Glutamatergic neuron (in vitro differentiated cells): Measurements from ENCODE around the gene C6orf89. TPM values are rescaled to one million over a fixed set of nuclear protein-coding genes. Genes with fewer than 3 reads are reported as not detected.
"Not testable (repeated sequence)": the region's sequence is repeated elsewhere in the genome, so short reads cannot be mapped to it uniquely, and the experiment has no call there.

Source experiments
- DNase-seq: peaks from one replicate; pipeline ENCODE4 v3.0.0; 2022
- H3K27ac Mint-ChIP-seq: one replicate; pipeline ENCODE4 v1.8.0; 2020; ENCODE audit warnings: mild to moderate bottlenecking, mixed read lengths, inconsistent platforms; ENCODE audit not compliant: unreplicated experiment
- H3K27me3 Mint-ChIP-seq: one replicate; pipeline ENCODE4 v1.8.0; 2020; ENCODE audit warnings: mild to moderate bottlenecking, moderate library complexity, mixed read lengths, inconsistent platforms; ENCODE audit not compliant: unreplicated experiment
- H3K36me3 Mint-ChIP-seq: one replicate; pipeline ENCODE4 v1.8.0; 2020; ENCODE audit warnings: mild to moderate bottlenecking, mixed read lengths, inconsistent platforms; ENCODE audit not compliant: unreplicated experiment
- H3K4me1 Mint-ChIP-seq: one replicate; pipeline ENCODE4 v1.8.0; 2020; ENCODE audit warnings: mild to moderate bottlenecking, low read depth, mixed read lengths, inconsistent platforms; ENCODE audit not compliant: unreplicated experiment
- H3K4me3 Mint-ChIP-seq: one replicate; pipeline ENCODE4 v1.8.0; 2020; ENCODE audit warnings: mild to moderate bottlenecking, mixed read lengths, inconsistent platforms; ENCODE audit not compliant: unreplicated experiment
- H3K9me3 Mint-ChIP-seq: one replicate; pipeline ENCODE4 v1.8.0; 2020; ENCODE audit warnings: mild to moderate bottlenecking, moderate library complexity, mixed read lengths, inconsistent platforms; ENCODE audit not compliant: unreplicated experiment
- total RNA-seq: library from RNA; stranded (reverse); fragmentation: NEBNext Ultra II Directional; extraction: Animal tissue kit (Norgen Biotek cat#: 25700); gene quantifications from one replicate; pipeline ENCODE4 v1.2.1, GENCODE V29; 2021; ENCODE audit not compliant: unreplicated experiment
- TF ChIP-seq, protein P1 (sequence below): fragments of 200-600 bp; sonication (generic); IDR thresholded peaks from one replicate; pipeline ENCODE4 v1.5.0; 2021; ENCODE audit not compliant: partially characterized antibody, unreplicated experiment

C6orf89 gene
- total RNA-seq, 1 donor from 2014 or later: 57.0 TPM

DNA sequence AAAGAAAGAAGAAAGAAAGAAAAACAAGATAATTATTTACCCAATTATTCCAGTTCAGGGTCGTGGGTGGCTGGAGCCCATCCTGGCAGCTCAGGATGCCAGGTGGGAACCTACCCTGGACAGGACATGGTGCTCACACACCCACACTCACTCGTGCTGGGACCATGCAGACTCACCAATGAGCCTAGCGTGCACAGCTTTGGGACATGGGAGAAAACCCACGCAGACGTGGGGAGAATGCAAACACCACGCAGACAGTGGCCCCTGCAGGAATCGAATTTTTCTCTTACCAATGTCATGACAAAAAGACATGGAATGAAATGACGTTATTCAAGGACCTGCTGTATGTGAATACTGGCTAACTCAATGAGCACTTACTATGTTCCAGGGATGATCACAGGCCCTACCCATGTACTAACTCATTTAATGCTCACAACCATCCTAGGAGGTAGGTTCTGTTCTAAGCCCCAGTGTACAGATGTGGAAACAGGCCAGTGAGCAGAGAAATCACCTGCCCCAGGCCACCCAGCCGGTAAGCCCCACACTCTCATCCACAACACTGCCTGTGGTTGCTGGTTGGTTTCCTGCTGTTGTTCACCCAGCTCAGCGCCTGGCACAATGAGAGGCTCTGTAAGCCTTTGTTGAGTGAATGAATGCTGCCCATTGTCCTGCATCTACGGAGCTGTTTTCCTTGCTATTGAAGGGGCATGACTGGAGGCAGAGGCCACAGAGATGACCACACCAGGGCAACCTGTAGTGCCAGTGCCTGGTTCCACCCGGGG is 62.0 kb downstream of the C6orf89 start:
- TF ChIP-seq, protein P1, sequence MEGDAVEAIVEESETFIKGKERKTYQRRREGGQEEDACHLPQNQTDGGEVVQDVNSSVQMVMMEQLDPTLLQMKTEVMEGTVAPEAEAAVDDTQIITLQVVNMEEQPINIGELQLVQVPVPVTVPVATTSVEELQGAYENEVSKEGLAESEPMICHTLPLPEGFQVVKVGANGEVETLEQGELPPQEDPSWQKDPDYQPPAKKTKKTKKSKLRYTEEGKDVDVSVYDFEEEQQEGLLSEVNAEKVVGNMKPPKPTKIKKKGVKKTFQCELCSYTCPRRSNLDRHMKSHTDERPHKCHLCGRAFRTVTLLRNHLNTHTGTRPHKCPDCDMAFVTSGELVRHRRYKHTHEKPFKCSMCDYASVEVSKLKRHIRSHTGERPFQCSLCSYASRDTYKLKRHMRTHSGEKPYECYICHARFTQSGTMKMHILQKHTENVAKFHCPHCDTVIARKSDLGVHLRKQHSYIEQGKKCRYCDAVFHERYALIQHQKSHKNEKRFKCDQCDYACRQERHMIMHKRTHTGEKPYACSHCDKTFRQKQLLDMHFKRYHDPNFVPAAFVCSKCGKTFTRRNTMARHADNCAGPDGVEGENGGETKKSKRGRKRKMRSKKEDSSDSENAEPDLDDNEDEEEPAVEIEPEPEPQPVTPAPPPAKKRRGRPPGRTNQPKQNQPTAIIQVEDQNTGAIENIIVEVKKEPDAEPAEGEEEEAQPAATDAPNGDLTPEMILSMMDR: no peak
- no peaks in the 10 kb centered on the region for H3K27me3 Mint-ChIP-seq
- no peaks in the 10 kb centered on the region for H3K9me3 Mint-ChIP-seq
- DNase-seq: no peak
- H3K4me3 Mint-ChIP-seq: no peak overlapping the region
- no peaks in the 10 kb centered on the region for H3K36me3 Mint-ChIP-seq
- H3K4me1 Mint-ChIP-seq: no peaks in the 10 kb centered on the region
- no peak overlapping the region for H3K27ac Mint-ChIP-seq

DNA sequence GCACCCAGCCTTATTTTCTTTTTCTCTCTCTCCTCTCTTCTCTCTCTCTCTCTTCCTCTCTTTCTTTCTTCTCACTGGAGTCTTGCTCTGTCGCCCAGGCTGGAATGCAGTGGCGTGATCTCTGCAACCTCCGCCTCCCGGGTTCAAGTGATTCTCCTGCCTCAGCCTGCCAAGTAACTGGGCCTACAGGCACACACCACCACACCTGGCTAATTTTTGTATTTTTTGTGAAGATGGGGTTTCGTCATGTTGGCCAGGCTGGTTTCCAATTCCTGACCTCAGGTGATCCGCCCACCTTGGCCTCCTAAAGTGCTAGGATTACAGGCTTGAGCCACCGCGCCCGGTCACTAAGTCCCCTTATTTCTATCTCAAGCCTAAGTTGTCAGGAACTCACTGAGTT is 63.3 kb downstream of the C6orf89 start:
- H3K4me3 Mint-ChIP-seq, DNase-seq: not testable (repeated sequence)

DNA sequence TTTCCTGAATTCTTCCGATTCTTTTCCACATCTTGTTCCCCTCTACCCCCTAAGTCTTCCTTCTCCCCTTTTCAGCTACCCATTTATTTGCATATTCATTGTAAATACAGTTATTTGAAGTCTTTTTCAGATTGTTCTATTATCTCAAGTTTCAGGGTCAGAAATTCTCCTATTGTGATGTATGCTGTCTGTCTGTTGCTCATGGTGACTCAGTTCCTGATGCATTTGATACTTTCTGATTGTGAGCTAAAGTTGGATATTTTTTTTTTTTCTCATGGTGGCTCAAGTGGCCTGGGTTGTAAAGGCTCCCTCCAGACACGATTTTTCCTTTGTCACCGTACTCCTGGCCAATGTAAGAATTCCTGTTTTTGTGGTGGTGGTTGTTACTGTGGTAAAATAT is 63.9 kb downstream of the C6orf89 start:
- Mint-ChIP-seq H3K9me3 (peaks cover 2% of the 10 kb centered on the region), H3K36me3 (no peaks in the 10 kb centered on the region), H3K4me1 (no peaks in the 10 kb centered on the region), H3K4me3 (no peak overlapping the region), H3K27ac (no peak overlapping the region), H3K27me3 (no peaks in the 10 kb centered on the region)
- DNase-seq: no peak
- TF ChIP-seq, protein P1: no peak

More for the DNA sequence above, 63.3 kb downstream of the C6orf89 start:
- H3K4me1 Mint-ChIP-seq, H3K27ac Mint-ChIP-seq, H3K27me3 Mint-ChIP-seq, H3K36me3 Mint-ChIP-seq, H3K9me3 Mint-ChIP-seq: not testable (repeated sequence)

DNA sequence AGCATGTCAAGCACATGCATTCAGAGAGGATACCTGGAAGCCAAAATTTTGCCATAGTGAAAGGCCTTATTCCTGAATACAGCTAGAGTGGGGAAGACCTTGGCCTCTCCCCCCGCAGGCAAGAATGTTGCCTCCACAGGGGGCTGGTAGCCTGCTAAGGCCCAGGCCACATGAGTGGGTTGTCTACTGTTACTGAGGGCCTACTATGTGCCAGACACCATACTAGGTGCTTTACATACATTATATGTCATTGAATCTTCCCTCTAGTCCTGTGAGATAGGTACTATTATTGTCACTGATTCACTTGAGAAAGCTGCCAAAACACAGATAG is 68.1 kb downstream of the C6orf89 start:
- H3K9me3 Mint-ChIP-seq: peaks cover 2% of the 10 kb centered on the region
- H3K4me1 Mint-ChIP-seq: no peaks in the 10 kb centered on the region
- TF ChIP-seq, protein P1: no peak

DNA sequence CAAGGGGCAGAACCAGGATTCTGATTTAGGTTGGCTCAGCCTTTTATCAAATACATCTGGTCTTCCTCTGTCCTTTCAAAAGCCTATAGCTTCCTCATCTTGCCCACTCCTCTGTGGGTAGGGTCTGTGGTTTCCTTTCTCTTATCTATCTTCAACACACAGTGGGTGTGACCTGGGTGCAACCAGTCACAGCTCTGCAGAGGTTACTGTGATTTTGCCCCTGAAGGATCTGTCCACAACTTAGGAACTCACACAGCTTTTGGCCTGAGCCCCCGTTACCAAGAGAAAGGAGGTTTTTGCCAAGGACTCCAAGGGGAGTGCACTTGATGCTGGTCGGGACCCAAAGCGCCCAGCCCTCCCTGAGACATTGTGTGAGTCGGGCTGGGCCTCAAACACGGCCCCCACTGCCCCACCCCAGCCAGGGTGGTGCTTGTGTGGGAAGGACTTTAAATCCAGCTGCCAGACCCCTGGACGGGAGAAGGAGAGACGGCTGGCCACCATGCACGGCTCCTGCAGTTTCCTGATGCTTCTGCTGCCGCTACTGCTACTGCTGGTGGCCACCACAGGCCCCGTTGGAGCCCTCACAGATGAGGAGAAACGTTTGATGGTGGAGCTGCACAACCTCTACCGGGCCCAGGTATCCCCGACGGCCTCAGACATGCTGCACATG is 68.6 kb downstream of the C6orf89 start, which contains the start of gene PI16:
Gene PI16, plus strand, starts transcription at position 477 of the 670 bp plus-strand sequence. Its CDS starts 23 bp downstream, at position 500.
- Mint-ChIP-seq H3K4me1 (no peaks in the 10 kb centered on the region), H3K27ac (no peak within 1 kb of the TSS), H3K36me3 (no peaks in the 10 kb centered on the region), H3K4me3 (no peak within 1 kb of the TSS), H3K27me3 (peaks cover 1% of the 10 kb centered on the region), H3K9me3 (peaks cover 2% of the 10 kb centered on the region)
- DNase-seq: no peak
- TF ChIP-seq, protein P1: no peak

More for the DNA sequence above, 68.1 kb downstream of the C6orf89 start:
- no peak for DNase-seq
- Mint-ChIP-seq H3K36me3 (no peaks in the 10 kb centered on the region), H3K4me3 (no peak overlapping the region), H3K27ac (no peak overlapping the region), H3K27me3 (peaks cover 1% of the 10 kb centered on the region)
